Measurements from ENCODE around the gene SYN1. TPM values are rescaled to one million over a fixed set of nuclear protein-coding genes. Genes with fewer than 3 reads are reported as not detected.

SYN1 gene
- total and polyA plus RNA-seq, 10 donors: 0.10 to 1.2 (median 0.61) TPM

DNA sequence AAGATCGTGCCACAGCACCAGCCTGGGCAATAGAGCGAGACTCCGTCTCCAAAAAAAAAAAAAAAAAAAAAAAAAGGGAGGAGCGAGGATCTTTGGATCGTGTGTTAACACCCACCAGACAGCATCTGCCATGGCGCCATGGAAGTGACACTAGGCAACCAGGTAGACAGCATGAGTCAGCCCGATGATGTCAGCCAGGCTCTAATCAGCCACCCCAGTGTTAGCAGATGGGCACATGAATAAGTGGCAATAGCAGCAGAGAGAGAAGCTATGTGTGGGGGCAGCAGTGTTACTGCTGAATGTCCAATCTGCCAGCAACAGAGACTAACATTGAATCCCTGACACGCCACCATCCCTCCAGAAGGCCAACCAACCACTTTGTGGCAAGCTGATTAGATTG is 6.6 kb downstream of the SYN1 start:
- intact Hi-C loops (cut with DNase I; ENCODE audit: low total_unique reads): no loop called here
- TF ChIP-seq, protein P1, sequence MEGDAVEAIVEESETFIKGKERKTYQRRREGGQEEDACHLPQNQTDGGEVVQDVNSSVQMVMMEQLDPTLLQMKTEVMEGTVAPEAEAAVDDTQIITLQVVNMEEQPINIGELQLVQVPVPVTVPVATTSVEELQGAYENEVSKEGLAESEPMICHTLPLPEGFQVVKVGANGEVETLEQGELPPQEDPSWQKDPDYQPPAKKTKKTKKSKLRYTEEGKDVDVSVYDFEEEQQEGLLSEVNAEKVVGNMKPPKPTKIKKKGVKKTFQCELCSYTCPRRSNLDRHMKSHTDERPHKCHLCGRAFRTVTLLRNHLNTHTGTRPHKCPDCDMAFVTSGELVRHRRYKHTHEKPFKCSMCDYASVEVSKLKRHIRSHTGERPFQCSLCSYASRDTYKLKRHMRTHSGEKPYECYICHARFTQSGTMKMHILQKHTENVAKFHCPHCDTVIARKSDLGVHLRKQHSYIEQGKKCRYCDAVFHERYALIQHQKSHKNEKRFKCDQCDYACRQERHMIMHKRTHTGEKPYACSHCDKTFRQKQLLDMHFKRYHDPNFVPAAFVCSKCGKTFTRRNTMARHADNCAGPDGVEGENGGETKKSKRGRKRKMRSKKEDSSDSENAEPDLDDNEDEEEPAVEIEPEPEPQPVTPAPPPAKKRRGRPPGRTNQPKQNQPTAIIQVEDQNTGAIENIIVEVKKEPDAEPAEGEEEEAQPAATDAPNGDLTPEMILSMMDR (IDR thresholded peaks at IDR 0.05 in 8 of 11, conservative IDR thresholded peaks at IDR 0.05 in 3 of 11): no peak
- no peak for TF ChIP-seq POLR2AphosphoS5 (IDR thresholded peaks at IDR 0.05)
- TF ChIP-seq POLR2A (IDR thresholded peaks at IDR 0.05): no peak
- Histone ChIP-seq H3K4me1 (no peaks in the 10 kb centered on the region), H3K27ac (no peak overlapping the region), H3K27me3 (replicated peaks in 1 of 7) (peaks cover 0 to 4% (median 0%) of the 10 kb centered on the region in 7 donors), H3K36me3 (no peaks in the 10 kb centered on the region), H3K9me3 (no peaks in the 10 kb centered on the region), H3K4me3 (no peak overlapping the region)
- DNase-seq: no peak
- WGBS, 5 donors: 81 to 95% (median 92%) methylated on average over 8 of the region's 8 CpGs

GRCh38 chrX:47612418-47612817 is 7.2 kb downstream of the SYN1 start:
- no peaks in the 10 kb centered on the region for H3K4me1 ChIP-seq
- TF ChIP-seq POLR2A (IDR thresholded peaks at IDR 0.05): no peak
- TF ChIP-seq, protein P1 (IDR thresholded peaks at IDR 0.05 in 8 of 11, conservative IDR thresholded peaks at IDR 0.05 in 3 of 11): no peak
- no peak for TF ChIP-seq POLR2AphosphoS5 (IDR thresholded peaks at IDR 0.05)
- no peak for DNase-seq
- H3K4me3 ChIP-seq: no peak overlapping the region
- H3K9me3 ChIP-seq: no peaks in the 10 kb centered on the region
- no peaks in the 10 kb centered on the region for H3K36me3 ChIP-seq
- peaks cover 0 to 4% (median 0%) of the 10 kb centered on the region in 7 donors for H3K27me3 ChIP-seq (replicated peaks in 1 of 7)
- no peak overlapping the region for H3K27ac ChIP-seq
- intact Hi-C loops (cut with DNase I; ENCODE audit: low total_unique reads): no loop called here

DNA sequence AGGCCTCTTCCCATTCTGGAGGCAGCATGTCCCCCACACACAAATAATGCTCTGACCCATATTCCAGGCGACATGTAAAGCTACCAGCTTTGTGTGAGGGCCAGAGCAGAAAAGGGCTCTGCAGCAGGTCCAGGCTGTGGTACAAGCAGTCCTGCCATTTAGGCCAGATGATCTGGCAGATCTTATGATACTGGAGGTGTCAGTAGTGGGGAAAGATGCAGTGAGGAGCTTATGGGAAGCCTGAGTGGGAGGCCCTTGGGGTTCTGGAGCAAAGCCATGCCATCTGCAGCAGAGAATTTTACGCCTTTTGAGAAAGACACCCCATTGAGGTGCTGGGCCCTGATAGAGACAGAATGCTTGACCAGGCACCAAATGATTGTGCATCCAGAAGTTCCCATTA is 7.7 kb downstream of the SYN1 start:
- intact Hi-C loops (cut with DNase I; ENCODE audit: low total_unique reads): no loop called here
- H3K27ac ChIP-seq: no peak overlapping the region
- no peak overlapping the region for H3K4me3 ChIP-seq
- WGBS, 5 donors: 77 to 92% (median 86%) methylated on average over 2 of the region's 2 CpGs
- H3K9me3 ChIP-seq: no peaks in the 10 kb centered on the region
- H3K4me1 ChIP-seq: no peaks in the 10 kb centered on the region
- TF ChIP-seq, protein P1 (IDR thresholded peaks at IDR 0.05 in 8 of 11, conservative IDR thresholded peaks at IDR 0.05 in 3 of 11): no peak
- TF ChIP-seq POLR2A (IDR thresholded peaks at IDR 0.05) (no peak), POLR2AphosphoS5 (IDR thresholded peaks at IDR 0.05) (no peak)
- DNase-seq: no peak
- peaks cover 0 to 4% (median 0%) of the 10 kb centered on the region in 7 donors for H3K27me3 ChIP-seq (replicated peaks in 1 of 7)
- no peaks in the 10 kb centered on the region for H3K36me3 ChIP-seq

DNA sequence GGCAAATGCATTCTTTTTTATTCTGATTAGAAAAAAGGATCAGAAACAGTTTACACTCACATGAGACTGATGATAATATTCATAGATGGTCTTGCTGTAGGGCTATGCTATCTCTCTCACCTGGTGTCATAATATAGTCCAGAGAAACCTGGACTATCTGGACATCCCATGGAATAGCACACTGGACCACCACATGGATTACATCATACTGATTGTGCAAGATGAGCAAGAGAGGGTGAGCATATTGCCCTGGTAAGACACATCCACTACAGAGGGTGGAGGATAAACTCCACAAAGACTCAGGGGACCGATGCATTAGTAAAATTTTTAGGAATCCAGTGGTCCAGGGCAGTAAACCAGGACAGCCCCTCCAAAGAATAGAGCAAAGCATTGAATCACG is 8.2 kb downstream of the SYN1 start:
- 76 to 88% (median 82%) methylated on average over 2 of the region's 2 CpGs; no CpG with 5 or more reads in 1 of the 5 donors for WGBS, 5 donors
- no peak for TF ChIP-seq POLR2AphosphoS5 (IDR thresholded peaks at IDR 0.05)
- TF ChIP-seq, protein P1 (IDR thresholded peaks at IDR 0.05 in 8 of 11, conservative IDR thresholded peaks at IDR 0.05 in 3 of 11): no peak
- no peak for TF ChIP-seq POLR2A (IDR thresholded peaks at IDR 0.05)
- Histone ChIP-seq H3K27ac (no peak overlapping the region), H3K36me3 (no peaks in the 10 kb centered on the region), H3K27me3 (replicated peaks in 1 of 7) (peaks cover 0 to 4% (median 0%) of the 10 kb centered on the region in 7 donors), H3K4me1 (no peaks in the 10 kb centered on the region), H3K9me3 (no peaks in the 10 kb centered on the region), H3K4me3 (no peak overlapping the region)
- intact Hi-C loops (cut with DNase I; ENCODE audit: low total_unique reads): no loop called here
- no peak for DNase-seq
